HepG2 (cell line): ENCODE results near the gene IFNG-AS1. TPM values are rescaled to one million over a fixed set of nuclear protein-coding genes. Genes with fewer than 3 reads are reported as not detected.

ENCODE experiments used
- ATAC-seq: fragments of 200-7000 bp; cut with Tn5 transposase; 3 replicates; pipeline ENCODE4 v1.9.1; 2020; ENCODE audit warnings: mild to moderate bottlenecking, moderate library complexity
- BruUV-seq: library from RNA; stranded (reverse); fragments of 400-500 nt; replicated peaks from 2 replicates; lab custom pipeline; 2021; lab: Mats Ljungman, UMichigan
- CTCF ChIA-PET: fragments of 300-600 bp; formaldehyde crosslinking; extraction: SDS; loops from one replicate; lab custom pipeline; 2021; ENCODE audit warnings: low total read pairs, inconsistent platforms, low intra/inter-chr PET ratio; lab: Yijun Ruan, JAX
- POLR2A ChIA-PET: fragments of 350-600 bp; sonication (Branson Sonifier 250); formaldehyde crosslinking; loops from one replicate; lab custom pipeline; 2020; ENCODE audit warnings: antibody characterized with exemption, inconsistent platforms; lab: Yijun Ruan, JAX
- DNase-seq: peaks from one replicate; pipeline ENCODE4 v3.0.0-alpha.2; 2015; ENCODE audit warnings: low spot score
- FAIRE-seq: peaks from 3 replicates; lab custom pipeline; 2011; peaks lifted over from hg19 to GRCh38; lab: Jason Lieb, UNC
- H2AFZ ChIP-seq: one replicate; pipeline ENCODE4 v1.6.1; 2011; ENCODE audit warnings: low read length, inconsistent platforms
- H3K27ac ChIP-seq: fragments of 300-600 bp; 3 replicates; pipeline ENCODE4 v1.8.0; 2011; ENCODE audit warnings: mixed run types, mild to moderate bottlenecking, mixed read lengths, low read length, inconsistent platforms; ENCODE audit not compliant: insufficient read depth; ENCODE audit errors: extremely low read length
- H3K27me3 ChIP-seq, 2 experiments: fragments of 200-600 bp in 1 of 2; 2 replicates in 1 of 2; 3 replicates in 1 of 2; pipeline versions ENCODE4 v1.6.0 to v1.8.0; 2011; ENCODE audit warnings: low read length in 2 of 2, mild to moderate bottlenecking in 2 of 2, moderate library complexity in 2 of 2, inconsistent platforms in 1 of 2; ENCODE audit not compliant: insufficient read depth in 2 of 2, control insufficient read depth in 1 of 2
- H3K36me3 ChIP-seq, 2 experiments: fragments of 200-600 bp in 1 of 2; replicated peaks in 1 of 2; 2 replicates in 1 of 2; 3 replicates in 1 of 2; pipeline versions ENCODE4 v1.5.1 to v1.8.0; 2011; ENCODE audit warnings: low read length in 2 of 2, inconsistent platforms in 1 of 2; ENCODE audit not compliant: insufficient read depth in 2 of 2, control insufficient read depth in 1 of 2
- H3K4me1 ChIP-seq: 2 replicates; pipeline ENCODE4 v1.5.1; 2012; ENCODE audit warnings: low read length, inconsistent platforms; ENCODE audit not compliant: insufficient read depth
- H3K4me2 ChIP-seq: 2 replicates; pipeline ENCODE4 v1.6.0; 2011; ENCODE audit warnings: low read depth, low read length, inconsistent platforms
- H3K4me3 ChIP-seq, 3 experiments: fragments of 200-600 bp in 1 of 3; sonication (generic), shearing (Covaris generic) in 1 of 3; replicated peaks in 1 of 3; 2 replicates each; pipeline ENCODE4 v1.5.1; 2011 to 2016; ENCODE audit warnings: low read length in 3 of 3, inconsistent platforms in 2 of 3, low read depth in 2 of 3, mild to moderate bottlenecking in 2 of 3, control low read depth in 1 of 3, mixed read lengths in 1 of 3; ENCODE audit not compliant: insufficient read depth in 1 of 3
- H3K79me2 ChIP-seq: one replicate; pipeline ENCODE4 v1.6.1; 2011; ENCODE audit warnings: low read length, inconsistent platforms; ENCODE audit not compliant: insufficient read depth
- H3K9ac ChIP-seq: 2 replicates; pipeline ENCODE4 v1.6.0; 2011; ENCODE audit warnings: mild to moderate bottlenecking, low read depth, low read length, inconsistent platforms; ENCODE audit not compliant: insufficient read depth
- H3K9me3 ChIP-seq: 2 replicates; pipeline ENCODE4 v1.5.1; 2012; ENCODE audit warnings: mild to moderate bottlenecking, low read length
- H4K20me1 ChIP-seq: 2 replicates; pipeline ENCODE4 v1.6.0; 2011; ENCODE audit warnings: inconsistent platforms, mild to moderate bottlenecking, low read length, moderate library complexity; ENCODE audit not compliant: insufficient read depth
- GTF3A ChIP-seq: sonication (generic); formaldehyde crosslinking; conservative IDR thresholded peaks from 2 replicates; pipeline ENCODE4 v1.4.0; 2020; ENCODE audit warnings: mild to moderate bottlenecking, missing genetic modification reagents
- HOXA5 ChIP-seq: sonication (generic); formaldehyde crosslinking; IDR thresholded peaks from 2 replicates; pipeline ENCODE4 v1.4.0; 2020; ENCODE audit warnings: missing genetic modification reagents
- KAT8 ChIP-seq: IDR thresholded peaks from 2 replicates; pipeline ENCODE4 v1.6.1; 2016; ENCODE audit warnings: missing genetic modification reagents, missing compliant biosample characterization
- NFATC3 ChIP-seq: sonication (generic); formaldehyde crosslinking; IDR thresholded peaks from 2 replicates; pipeline ENCODE4 v1.5.1; 2020; ENCODE audit warnings: mild to moderate bottlenecking, missing genetic modification reagents
- PHF21A ChIP-seq: sonication (generic); formaldehyde crosslinking; IDR thresholded peaks from 2 replicates; pipeline ENCODE4 v1.5.0; 2020; ENCODE audit warnings: mild to moderate bottlenecking, missing genetic modification reagents
- REPIN1 ChIP-seq: sonication (generic); formaldehyde crosslinking; IDR thresholded peaks from 2 replicates; pipeline ENCODE4 v1.8.0; 2022; ENCODE audit warnings: missing genetic modification reagents, low read depth, mild to moderate bottlenecking, borderline replicate concordance
- TAF1 ChIP-seq: sonication (generic); formaldehyde crosslinking; IDR thresholded peaks from 2 replicates; pipeline ENCODE4 v1.4.0; 2020; ENCODE audit warnings: missing genetic modification reagents
- in situ Hi-C: cut with HindIII; loops from 2 replicates; pipeline ENCODE4 v1.10.0; 2017; ENCODE audit warnings: low pct_unique_long_range_greater_than_20kb; ENCODE audit not compliant: extremely low pct_ligation_motif_present
- intact Hi-C: fragments of 100-400 bp; cut with micrococcal nuclease; formaldehyde crosslinking; loops from one replicate; pipeline ENCODE4 v1.10.0; 2022; ENCODE audit not compliant: unreplicated experiment
- polyA plus RNA-seq, 8 experiments: library from polyadenylated mRNA; depleted of rRNA in 3 of 8; stranded (reverse) in 7 of 8; unstranded in 1 of 8; fragments of >200 nt; fragmentation: Illumina TruSeq in 4 of 8; extraction: Trizol in 4 of 8; gene quantifications; 2 replicates each; pipeline versions ENCODE4 v1.2.1 to v1.2.3, GENCODE V29; 2011 to 2016; ENCODE audit warnings: low read depth in 4 of 8, missing spikeins in 1 of 8, mixed read lengths in 1 of 8; ENCODE audit not compliant: insufficient read depth in 1 of 8
- total RNA-seq, 5 experiments: library from RNA; depleted of rRNA; stranded (reverse); fragments of >200 nt; fragmentation: Illumina TruSeq; extraction: Trizol; gene quantifications; 2 replicates each; pipeline ENCODE4 v1.2.3, GENCODE V29; 2016; ENCODE audit warnings: low read depth in 1 of 5
- TF ChIP-seq, protein P1 (sequence below): sonication (generic); formaldehyde crosslinking; IDR thresholded peaks from 2 replicates; pipeline ENCODE4 v1.8.0; 2022; ENCODE audit warnings: missing genetic modification reagents, mild to moderate bottlenecking, moderate library complexity, borderline replicate concordance
- TF ChIP-seq, protein P2 (sequence below), 2 experiments: fragments of 450-650 bp in 1 of 2; sonication (generic) in 1 of 2; formaldehyde crosslinking; IDR thresholded peaks; 2 replicates each; pipeline versions ENCODE4 v1.5.0 to v1.8.0; 2020 to 2022; ENCODE audit warnings: mild to moderate bottlenecking in 1 of 2, missing genetic modification reagents in 1 of 2

IFNG-AS1 gene
- total and polyA plus RNA-seq, 2 of the 13 experiments (the other 11 are each of a cell fraction or from before 2014, with no cell fraction given), result not detected

DNA sequence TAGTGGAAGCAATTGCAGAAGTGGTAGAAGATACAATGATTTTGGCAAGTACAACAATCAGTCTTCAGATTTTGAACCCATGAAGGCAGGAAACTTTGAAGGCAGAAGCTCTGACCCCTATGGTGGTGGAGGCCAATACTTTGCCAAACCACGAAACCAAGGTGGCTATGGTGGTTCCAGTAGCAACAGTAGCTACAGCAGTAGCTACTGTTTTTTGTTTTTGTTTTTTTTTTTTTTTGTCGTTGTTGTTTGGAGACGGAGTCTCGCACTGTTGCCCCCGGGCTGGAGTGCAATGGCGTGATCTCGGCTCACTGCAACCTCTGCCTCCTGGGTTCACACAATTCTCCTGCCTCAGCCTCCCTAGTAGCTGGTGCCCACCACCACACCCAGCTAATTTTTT lies 47.4 kb downstream of the IFNG-AS1 start (continued):
- TF ChIP-seq, protein P1, sequence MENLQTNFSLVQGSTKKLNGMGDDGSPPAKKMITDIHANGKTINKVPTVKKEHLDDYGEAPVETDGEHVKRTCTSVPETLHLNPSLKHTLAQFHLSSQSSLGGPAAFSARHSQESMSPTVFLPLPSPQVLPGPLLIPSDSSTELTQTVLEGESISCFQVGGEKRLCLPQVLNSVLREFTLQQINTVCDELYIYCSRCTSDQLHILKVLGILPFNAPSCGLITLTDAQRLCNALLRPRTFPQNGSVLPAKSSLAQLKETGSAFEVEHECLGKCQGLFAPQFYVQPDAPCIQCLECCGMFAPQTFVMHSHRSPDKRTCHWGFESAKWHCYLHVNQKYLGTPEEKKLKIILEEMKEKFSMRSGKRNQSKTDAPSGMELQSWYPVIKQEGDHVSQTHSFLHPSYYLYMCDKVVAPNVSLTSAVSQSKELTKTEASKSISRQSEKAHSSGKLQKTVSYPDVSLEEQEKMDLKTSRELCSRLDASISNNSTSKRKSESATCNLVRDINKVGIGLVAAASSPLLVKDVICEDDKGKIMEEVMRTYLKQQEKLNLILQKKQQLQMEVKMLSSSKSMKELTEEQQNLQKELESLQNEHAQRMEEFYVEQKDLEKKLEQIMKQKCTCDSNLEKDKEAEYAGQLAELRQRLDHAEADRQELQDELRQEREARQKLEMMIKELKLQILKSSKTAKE, result no peak
- TF ChIP-seq TAF1 (no peak), GTF3A (CRISPR knock-in tag) (no peak), HOXA5 (CRISPR knock-in tag) (no peak), KAT8 (no peak), REPIN1 (CRISPR knock-in tag) (no peak)
- TF ChIP-seq, protein P2, sequence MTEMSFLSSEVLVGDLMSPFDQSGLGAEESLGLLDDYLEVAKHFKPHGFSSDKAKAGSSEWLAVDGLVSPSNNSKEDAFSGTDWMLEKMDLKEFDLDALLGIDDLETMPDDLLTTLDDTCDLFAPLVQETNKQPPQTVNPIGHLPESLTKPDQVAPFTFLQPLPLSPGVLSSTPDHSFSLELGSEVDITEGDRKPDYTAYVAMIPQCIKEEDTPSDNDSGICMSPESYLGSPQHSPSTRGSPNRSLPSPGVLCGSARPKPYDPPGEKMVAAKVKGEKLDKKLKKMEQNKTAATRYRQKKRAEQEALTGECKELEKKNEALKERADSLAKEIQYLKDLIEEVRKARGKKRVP (CRISPR knock-in tag; IDR thresholded peaks at IDR 0.05), result no peak
- TF ChIP-seq, all 625 proteins: peak for 0

DNA sequence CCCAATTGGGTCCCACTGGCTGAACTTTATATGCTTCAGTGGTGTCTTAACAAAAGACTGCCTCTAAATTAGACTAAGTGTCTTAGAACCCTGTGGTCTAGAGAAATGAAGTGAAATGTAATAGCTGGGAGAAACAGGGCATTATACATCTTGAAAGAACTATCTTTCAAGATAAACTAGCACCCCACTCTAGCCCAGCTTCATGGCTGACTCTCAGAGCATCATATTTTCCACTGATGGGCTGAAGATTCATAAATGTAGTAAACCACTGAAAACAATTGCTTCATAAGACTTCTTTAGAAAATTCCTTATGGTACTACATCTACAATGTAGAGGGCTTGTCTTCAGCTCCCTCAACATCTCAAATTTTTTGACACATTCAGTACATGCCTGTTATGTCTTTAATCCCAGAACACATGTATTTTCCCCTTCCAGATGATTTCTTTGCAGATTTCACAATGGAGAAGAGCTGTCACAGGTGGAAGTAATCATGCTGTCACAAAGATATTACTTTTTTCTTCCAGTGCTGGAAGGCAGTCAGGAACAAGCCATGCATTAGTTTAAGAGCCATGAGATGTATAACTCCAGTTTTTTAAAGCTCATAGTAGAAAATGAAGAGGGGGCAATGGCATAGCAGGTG lies 48.5 kb downstream of the IFNG-AS1 start:
- Histone ChIP-seq H2AFZ (no peak overlapping the region), H3K27ac (no peak overlapping the region), H3K9me3 (no peaks in the 10 kb centered on the region), H4K20me1 (no peaks in the 10 kb centered on the region), H3K27me3 (no peaks in the 10 kb centered on the region; a peak in 1 of 5 replicates), H3K4me1 (no peaks in the 10 kb centered on the region), H3K36me3 (no peaks in the 10 kb centered on the region), H3K4me2 (no peak overlapping the region), H3K79me2 (no peaks in the 10 kb centered on the region), H3K4me3 (no peak overlapping the region), H3K9ac (no peak overlapping the region)
- FAIRE-seq (no peak), ATAC-seq (no peak), DNase-seq (no peak)
- ChIA-PET POLR2A (no interaction called here), CTCF (no interaction called here)
- no TSS peak for BruUV-seq
- intact Hi-C loops (no loop called here), in situ Hi-C loops (loop anchor here (25.0 kb wide), 1 partner anchor 275 kb away; no protein-coding TSS in a partner anchor)
- TF ChIP-seq PHF21A (CRISPR knock-in tag) (no peak), NFATC3 (CRISPR knock-in tag) (no peak)
